HG03060 (cell line): Measurements from ENCODE around the gene ZCCHC24.

Source experiments
- ATAC-seq: cut with Tn5 transposase; IDR thresholded peaks from one replicate; pipeline ENCODE4 v1.9.1; 2021; ENCODE audit warnings: low read depth, moderate number of reproducible peaks; ENCODE audit not compliant: unreplicated experiment

Gene ZCCHC24

GRCh38 chr10:79375321-79376077 lies 69.9 kb downstream of the ZCCHC24 start:
- ATAC-seq = no peak

- ATAC-seq = no peak
These were observed 70.9 kb downstream of the ZCCHC24 start for GRCh38 chr10:79374312-79375191.

- ATAC-seq = no peak
These were observed 72.6 kb downstream of the ZCCHC24 start for GRCh38 chr10:79372871-79373270.

GRCh38 chr10:79367426-79368189 lies 77.8 kb downstream of the ZCCHC24 start:
- ATAC-seq = no peak

DNA sequence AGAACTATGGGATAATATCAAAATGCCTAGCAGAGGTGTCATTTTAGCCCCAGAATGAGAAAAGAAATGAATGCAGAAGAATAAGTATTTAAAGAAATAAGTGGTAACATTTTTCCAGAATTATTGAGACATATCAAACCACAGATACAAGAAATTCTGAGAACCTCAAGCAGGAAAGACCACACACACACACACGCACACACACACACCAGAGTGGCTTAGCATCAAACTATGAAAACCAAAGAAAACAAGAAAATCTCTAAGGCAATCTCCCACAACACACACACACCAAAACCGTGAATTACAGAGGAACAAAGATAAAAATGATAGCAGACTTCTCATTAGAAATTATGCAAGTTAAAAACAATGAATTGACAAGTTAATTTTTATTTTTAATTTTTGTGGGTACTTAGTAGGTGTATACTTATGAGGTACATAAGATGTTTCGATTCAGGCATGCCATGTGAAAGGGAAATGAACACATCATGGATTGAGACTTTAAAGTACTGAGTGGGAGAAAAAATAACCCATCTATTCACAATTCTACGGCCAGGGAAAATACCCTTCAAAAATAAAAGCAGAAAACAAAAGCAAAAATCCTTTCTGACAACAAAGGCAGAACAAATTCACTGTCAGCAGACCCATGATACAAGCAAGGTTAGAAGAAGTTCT lies 83.6 kb downstream of the ZCCHC24 start:
- no peak for ATAC-seq

- no peak for ATAC-seq
These were observed 84.7 kb downstream of the ZCCHC24 start for GRCh38 chr10:79360499-79361342.

- no peak for ATAC-seq
These were observed 85.5 kb downstream of the ZCCHC24 start for GRCh38 chr10:79359816-79360498.

- ATAC-seq = no peak
These were observed 86.6 kb downstream of the ZCCHC24 start for GRCh38 chr10:79358811-79359210.

GRCh38 chr10:79357180-79357579 lies 88.2 kb downstream of the ZCCHC24 start:
- no peak for ATAC-seq

DNA sequence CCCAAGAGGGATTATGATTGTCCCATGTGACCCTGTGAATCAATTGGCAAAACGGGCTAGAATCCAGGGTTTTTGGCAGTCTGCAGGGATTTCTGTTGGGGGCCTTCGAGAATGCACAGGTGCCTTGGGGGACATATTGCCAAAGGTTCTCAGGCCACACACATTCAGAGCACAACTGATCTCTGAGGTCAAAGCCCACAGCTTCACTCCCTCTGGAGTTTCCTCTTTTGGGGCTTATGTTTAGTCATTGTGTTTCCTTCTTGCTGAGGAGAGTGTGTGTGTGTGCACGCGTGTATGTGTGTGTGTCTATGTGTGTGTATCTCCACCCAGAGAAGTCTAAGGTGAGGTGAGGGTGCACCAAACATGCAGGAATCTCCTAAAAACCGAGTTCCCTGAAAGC lies 89.3 kb downstream of the ZCCHC24 start:
- no peak for ATAC-seq

- no peak for ATAC-seq
These were observed 89.9 kb downstream of the ZCCHC24 start for GRCh38 chr10:79355420-79356017.

GRCh38 chr10:79354615-79355014 lies 90.8 kb downstream of the ZCCHC24 start:
- ATAC-seq = no peak

- no peak for ATAC-seq
These were observed 91.3 kb downstream of the ZCCHC24 start for GRCh38 chr10:79354141-79354540.

GRCh38 chr10:79353726-79354125 lies 91.7 kb downstream of the ZCCHC24 start:
- no peak for ATAC-seq

GRCh38 chr10:79353000-79353406 lies 92.4 kb downstream of the ZCCHC24 start:
- no peak for ATAC-seq

GRCh38 chr10:79352035-79352877 lies 93.2 kb downstream of the ZCCHC24 start:
- no peak for ATAC-seq

- ATAC-seq = no peak
These were observed 94.1 kb downstream of the ZCCHC24 start for GRCh38 chr10:79351332-79351731.
